NCI-H345 treated with DMSO at 0.1 percent for 48 hours (cell line): Measurements from ENCODE around the gene AIF1.

Experiments
- DNase-seq: peaks from one replicate; lab custom pipeline; 2025; ENCODE audit not compliant: unreplicated experiment; lab: John Stamatoyannopoulos, UW

AIF1 gene

GRCh38 chr6:31614684-31615578, at the start of gene AIF1:
TSS of gene AIF1 (plus strand) at chr6:31615234. CDS start at chr6:31615330, 96 bp downstream.
- DNase-seq = no peak

- DNase-seq = no peak
Measured at GRCh38 chr6:31567531-31568370, 47.3 kb upstream of the AIF1 start.

- DNase-seq = no peak
Measured at GRCh38 chr6:31568537-31568961, 46.5 kb upstream of the AIF1 start.

GRCh38 chr6:31569861-31570536, 45.0 kb upstream of the AIF1 start:
- no peak for DNase-seq

GRCh38 chr6:31572041-31572911, 42.8 kb upstream of the AIF1 start, which contains the start of gene LTA:
TSS of gene LTA (plus strand) at chr6:31572289. CDS start at chr6:31572743, 454 bp downstream.
- no peak for DNase-seq

GRCh38 chr6:31573239-31574105, 41.6 kb upstream of the AIF1 start:
- DNase-seq = no peak

- DNase-seq = no peak
Measured at GRCh38 chr6:31574106-31575061, 40.6 kb upstream of the AIF1 start.

- DNase-seq = no peak
Measured at GRCh38 chr6:31575335-31575901, 39.6 kb upstream of the AIF1 start, which contains the start of gene TNF. TSS of gene TNF (plus strand) at chr6:31575565. CDS start at chr6:31575742, 177 bp downstream.

GRCh38 chr6:31575952-31576685, 38.9 kb upstream of the AIF1 start:
- DNase-seq = no peak

GRCh38 chr6:31576897-31577578, 38.0 kb upstream of the AIF1 start:
- no peak for DNase-seq

- DNase-seq = no peak
Measured at GRCh38 chr6:31577579-31577966, 37.5 kb upstream of the AIF1 start.

- DNase-seq = no peak
Measured at GRCh38 chr6:31578184-31579118, 36.6 kb upstream of the AIF1 start.

GRCh38 chr6:31579119-31579505, 35.9 kb upstream of the AIF1 start:
- DNase-seq = no peak

- DNase-seq = no peak
Measured at GRCh38 chr6:31579546-31580437, 35.2 kb upstream of the AIF1 start.

- no peak for DNase-seq
Measured at GRCh38 chr6:31580438-31580740, 34.6 kb upstream of the AIF1 start.
